Prostate gland (tissue), 2 donors: ENCODE measurements around the gene FTCD.

Experiments used
- POLR2A ChIP-seq: fragments of 450-650 bp; IDR thresholded peaks from one replicate; pipeline ENCODE4 v1.6.1; 2016; ENCODE audit warnings: antibody characterized with exemption, mild to moderate bottlenecking
- POLR2AphosphoS5 ChIP-seq: sonication (generic); formaldehyde crosslinking; IDR thresholded peaks from one replicate; pipeline ENCODE4 v1.6.1; 2017; ENCODE audit warnings: antibody characterized with exemption
- TF ChIP-seq, protein P1 (sequence below), 4 experiments: fragments of 200-600 bp in 2 of 4; fragments of 450-650 bp in 2 of 4; sonication (generic) in 2 of 4; IDR thresholded peaks; 1 replicate in 3 of 4; 2 replicates in 1 of 4; pipeline ENCODE4 v1.5.1; 2016 to 2019; ENCODE audit warnings: antibody characterized with exemption in 4 of 4, mild to moderate bottlenecking in 2 of 4, moderate library complexity in 2 of 4

GRCh38 chr21:46111857-46112724 is 43.3 kb downstream of the FTCD start:
- TF ChIP-seq, protein P1, sequence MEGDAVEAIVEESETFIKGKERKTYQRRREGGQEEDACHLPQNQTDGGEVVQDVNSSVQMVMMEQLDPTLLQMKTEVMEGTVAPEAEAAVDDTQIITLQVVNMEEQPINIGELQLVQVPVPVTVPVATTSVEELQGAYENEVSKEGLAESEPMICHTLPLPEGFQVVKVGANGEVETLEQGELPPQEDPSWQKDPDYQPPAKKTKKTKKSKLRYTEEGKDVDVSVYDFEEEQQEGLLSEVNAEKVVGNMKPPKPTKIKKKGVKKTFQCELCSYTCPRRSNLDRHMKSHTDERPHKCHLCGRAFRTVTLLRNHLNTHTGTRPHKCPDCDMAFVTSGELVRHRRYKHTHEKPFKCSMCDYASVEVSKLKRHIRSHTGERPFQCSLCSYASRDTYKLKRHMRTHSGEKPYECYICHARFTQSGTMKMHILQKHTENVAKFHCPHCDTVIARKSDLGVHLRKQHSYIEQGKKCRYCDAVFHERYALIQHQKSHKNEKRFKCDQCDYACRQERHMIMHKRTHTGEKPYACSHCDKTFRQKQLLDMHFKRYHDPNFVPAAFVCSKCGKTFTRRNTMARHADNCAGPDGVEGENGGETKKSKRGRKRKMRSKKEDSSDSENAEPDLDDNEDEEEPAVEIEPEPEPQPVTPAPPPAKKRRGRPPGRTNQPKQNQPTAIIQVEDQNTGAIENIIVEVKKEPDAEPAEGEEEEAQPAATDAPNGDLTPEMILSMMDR (IDR thresholded peaks at IDR 0.05): no peak
- no peak for TF ChIP-seq POLR2A
- no peak for TF ChIP-seq POLR2AphosphoS5
